Hepatocyte (in vitro differentiated cells): ENCODE measurements around the gene NME3. TPM values are rescaled to one million over a fixed set of nuclear protein-coding genes. Genes with fewer than 3 reads are reported as not detected.
A peak's percentile ranks its signal among the peaks of the same experiment; 100 is the strongest.

ENCODE experiments used
- DNase-seq: peaks from one replicate; pipeline ENCODE4 v3.0.0-alpha.2; 2016; ENCODE audit warnings: low spot score
- H2AFZ ChIP-seq: fragments of 200-600 bp; sonication (generic); 2 replicates; pipeline ENCODE4 v1.6.0; 2016; ENCODE audit warnings: antibody characterized with exemption, mild to moderate bottlenecking
- H3K27ac ChIP-seq: fragments of 200-600 bp; sonication (generic); 2 replicates; pipeline ENCODE4 v1.5.1; 2016; ENCODE audit warnings: mild to moderate bottlenecking
- H3K27me3 ChIP-seq: fragments of 200-600 bp; sonication (generic); 2 replicates; pipeline ENCODE4 v1.6.1; 2016
- H3K36me3 ChIP-seq: fragments of 200-600 bp; sonication (generic); replicated peaks from 2 replicates; pipeline ENCODE4 v1.5.1; 2016; ENCODE audit warnings: low read depth; ENCODE audit not compliant: insufficient read depth
- H3K4me1 ChIP-seq: fragments of 200-600 bp; sonication (generic); 2 replicates; pipeline ENCODE4 v1.5.1; 2016; ENCODE audit warnings: mild to moderate bottlenecking, moderate library complexity; ENCODE audit not compliant: insufficient read depth
- H3K4me2 ChIP-seq: fragments of 200-600 bp; sonication (generic); 2 replicates; pipeline ENCODE4 v1.6.0; 2016
- H3K4me3 ChIP-seq: fragments of 200-600 bp; sonication (generic); 2 replicates; pipeline ENCODE4 v1.5.1; 2016; ENCODE audit warnings: mild to moderate bottlenecking
- H3K79me2 ChIP-seq: fragments of 200-600 bp; sonication (generic); 2 replicates; pipeline ENCODE4 v1.6.0; 2017; ENCODE audit warnings: mild to moderate bottlenecking
- H3K9me2 ChIP-seq: fragments of 200-600 bp; sonication (generic); replicated peaks from 2 replicates; pipeline ENCODE4 v1.6.0; 2017; ENCODE audit warnings: mild to moderate bottlenecking; ENCODE audit not compliant: insufficient read depth
- H3K9me3 ChIP-seq: fragments of 200-600 bp; sonication (generic); 2 replicates; pipeline ENCODE4 v1.5.1; 2016; ENCODE audit warnings: low read depth, mild to moderate bottlenecking
- H4K20me1 ChIP-seq: fragments of 200-600 bp; sonication (generic); 2 replicates; pipeline ENCODE4 v1.6.0; 2016; ENCODE audit warnings: mild to moderate bottlenecking; ENCODE audit not compliant: insufficient read depth, poor library complexity, severe bottlenecking
- EZH2 ChIP-seq: fragments of 200-600 bp; sonication (generic); IDR thresholded peaks from 2 replicates; pipeline ENCODE4 v1.6.1; 2016; ENCODE audit warnings: antibody characterized with exemption, mild to moderate bottlenecking, borderline replicate concordance
- EZH2phosphoT487 ChIP-seq: fragments of 200-600 bp; sonication (generic); IDR thresholded peaks from one replicate; pipeline ENCODE4 v1.6.1; 2018; ENCODE audit warnings: antibody characterized with exemption, mild to moderate bottlenecking, low read depth, moderate library complexity; ENCODE audit not compliant: unreplicated experiment, severe bottlenecking
- WGBS: methylation state at CpG from one replicate; pipeline ENCODE4 v1.1.6; 2016; ENCODE audit warnings: low lambda C conversion rate; ENCODE audit errors: missing lambda C conversion rate; 5-methylcytosine and 5-hydroxymethylcytosine counted together
- polyA plus RNA-seq: library from polyadenylated mRNA; unstranded; fragments of >200 nt; fragmentation: Nextera tagmentation; extraction: Ambion mirVana; gene quantifications from 2 replicates; pipeline ENCODE4 v1.2.1, GENCODE V29; 2016
- total RNA-seq: library from RNA; depleted of rRNA; stranded (reverse); fragments of >200 nt; gene quantifications from 2 replicates; pipeline ENCODE4 v1.2.3, GENCODE V29; 2014
- TF ChIP-seq, protein P1 (sequence below): fragments of 200-600 bp; sonication (generic); IDR thresholded peaks from 2 replicates; pipeline ENCODE4 v1.5.1; 2016; ENCODE audit warnings: antibody characterized with exemption, mild to moderate bottlenecking; ENCODE audit not compliant: poor library complexity

Gene NME3
- total and polyA plus RNA-seq, 2 experiments from 2014 or later: 34.8 to 86.6 TPM

DNA sequence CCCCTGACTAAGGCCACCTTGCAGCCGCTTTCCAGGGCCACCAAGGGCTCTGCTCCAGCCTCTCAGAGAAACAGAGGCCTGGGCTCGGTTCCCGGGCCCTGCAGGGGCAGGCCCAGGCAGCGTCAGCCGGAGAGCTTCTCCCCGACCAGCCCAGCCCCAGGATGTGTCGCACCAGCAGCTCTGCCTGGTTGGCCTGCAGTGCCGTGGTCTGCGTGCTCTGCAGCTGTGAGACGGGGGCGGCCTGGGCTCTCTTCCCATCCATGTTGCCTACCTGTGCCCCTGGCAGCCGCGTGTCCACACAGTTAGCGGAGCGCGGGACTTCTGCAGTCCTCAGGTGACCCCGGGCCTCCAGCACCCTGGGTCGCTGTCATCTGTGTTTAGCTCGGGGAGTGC is 17.4 kb upstream of the NME3 start:
- Histone ChIP-seq H4K20me1 (peaks cover 5% of the 10 kb centered on the region), H3K27me3 (no peaks in the 10 kb centered on the region), H3K9me3 (no peaks in the 10 kb centered on the region), H3K9me2 (no peaks in the 10 kb centered on the region), H3K4me2 (no peak overlapping the region), H3K27ac (no peak overlapping the region), H2AFZ (no peak overlapping the region), H3K4me3 (no peak overlapping the region), H3K4me1 (peaks cover 4% of the 10 kb centered on the region), H3K79me2 (peaks cover 33% of the 10 kb centered on the region), H3K36me3 (no peaks in the 10 kb centered on the region)
- 84% methylated on average over 18 of the region's 19 CpGs for WGBS
- TF ChIP-seq EZH2phosphoT487: no peak
- no peak for TF ChIP-seq EZH2
- TF ChIP-seq, protein P1, sequence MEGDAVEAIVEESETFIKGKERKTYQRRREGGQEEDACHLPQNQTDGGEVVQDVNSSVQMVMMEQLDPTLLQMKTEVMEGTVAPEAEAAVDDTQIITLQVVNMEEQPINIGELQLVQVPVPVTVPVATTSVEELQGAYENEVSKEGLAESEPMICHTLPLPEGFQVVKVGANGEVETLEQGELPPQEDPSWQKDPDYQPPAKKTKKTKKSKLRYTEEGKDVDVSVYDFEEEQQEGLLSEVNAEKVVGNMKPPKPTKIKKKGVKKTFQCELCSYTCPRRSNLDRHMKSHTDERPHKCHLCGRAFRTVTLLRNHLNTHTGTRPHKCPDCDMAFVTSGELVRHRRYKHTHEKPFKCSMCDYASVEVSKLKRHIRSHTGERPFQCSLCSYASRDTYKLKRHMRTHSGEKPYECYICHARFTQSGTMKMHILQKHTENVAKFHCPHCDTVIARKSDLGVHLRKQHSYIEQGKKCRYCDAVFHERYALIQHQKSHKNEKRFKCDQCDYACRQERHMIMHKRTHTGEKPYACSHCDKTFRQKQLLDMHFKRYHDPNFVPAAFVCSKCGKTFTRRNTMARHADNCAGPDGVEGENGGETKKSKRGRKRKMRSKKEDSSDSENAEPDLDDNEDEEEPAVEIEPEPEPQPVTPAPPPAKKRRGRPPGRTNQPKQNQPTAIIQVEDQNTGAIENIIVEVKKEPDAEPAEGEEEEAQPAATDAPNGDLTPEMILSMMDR: no peak
- peak; percentile 4 for DNase-seq

- Histone ChIP-seq H3K4me1 (peaks cover 3% of the 10 kb centered on the region), H3K4me3 (no peak overlapping the region), H4K20me1 (peaks cover 5% of the 10 kb centered on the region), H3K27me3 (no peaks in the 10 kb centered on the region), H3K4me2 (no peak overlapping the region), H2AFZ (no peak overlapping the region), H3K36me3 (no peaks in the 10 kb centered on the region), H3K9me2 (no peaks in the 10 kb centered on the region), H3K79me2 (peaks cover 36% of the 10 kb centered on the region), H3K27ac (no peak overlapping the region), H3K9me3 (no peaks in the 10 kb centered on the region)
- WGBS: 96% methylated on average over 30 of the region's 38 CpGs
- TF ChIP-seq, protein P1: no peak
- TF ChIP-seq EZH2phosphoT487: no peak
- no peak for TF ChIP-seq EZH2
- DNase-seq: no peak
Observed at GRCh38 chr16:1788095-1788707, 16.9 kb upstream of the NME3 start.

DNA sequence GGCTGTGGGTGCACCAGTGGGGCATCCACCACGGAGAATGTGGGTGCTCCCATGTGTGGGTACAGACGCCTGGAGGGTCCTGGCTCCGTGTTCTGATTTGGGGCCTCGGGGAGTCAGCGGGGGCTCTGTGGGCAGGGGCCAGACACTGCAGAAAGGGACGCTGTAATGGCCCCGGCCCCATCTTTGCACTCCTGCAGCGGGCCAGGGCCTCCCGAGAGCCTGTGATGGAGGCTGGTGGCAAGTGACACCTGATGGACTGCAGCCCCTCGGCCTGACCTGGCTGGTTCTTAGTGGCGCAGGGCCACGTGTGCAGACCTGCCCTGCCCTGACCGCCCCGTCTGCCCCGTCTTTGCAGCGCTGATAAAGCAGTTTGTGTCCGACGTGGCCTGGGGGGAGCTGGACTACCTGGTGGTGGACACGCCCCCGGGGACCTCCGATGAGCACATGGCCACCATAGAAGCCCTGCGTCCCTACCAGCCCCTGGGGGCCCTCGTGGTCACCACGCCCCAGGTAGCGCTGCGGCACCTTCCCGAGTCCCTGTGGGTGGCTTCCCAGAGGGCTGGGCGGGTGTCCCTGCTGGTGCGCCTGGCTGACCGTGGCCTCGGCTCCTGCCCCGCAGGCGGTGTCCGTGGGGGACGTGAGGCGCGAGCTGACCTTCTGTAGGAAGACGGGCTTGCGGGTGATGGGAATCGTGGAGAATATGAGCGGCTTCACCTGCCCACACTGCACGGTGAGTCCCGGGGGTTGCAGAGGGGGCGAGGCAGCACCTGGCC is 16.2 kb upstream of the NME3 start:
- Histone ChIP-seq H4K20me1 (peaks cover 5% of the 10 kb centered on the region), H3K79me2 (peaks cover 36% of the 10 kb centered on the region), H3K27me3 (no peaks in the 10 kb centered on the region), H3K4me2 (no peak overlapping the region), H3K4me3 (no peak overlapping the region), H3K36me3 (no peaks in the 10 kb centered on the region), H3K9me2 (no peaks in the 10 kb centered on the region), H3K27ac (no peak overlapping the region), H3K9me3 (no peaks in the 10 kb centered on the region), H3K4me1 (peaks cover 3% of the 10 kb centered on the region), H2AFZ (no peak overlapping the region)
- WGBS: 95% methylated on average over 43 of the region's 44 CpGs
- DNase-seq: no peak
- TF ChIP-seq, protein P1: no peak
- TF ChIP-seq EZH2phosphoT487: no peak
- no peak for TF ChIP-seq EZH2
